ES-I3 (cell line): ENCODE measurements around the gene WDR17.

Source experiments
- H3K36me3 ChIP-seq: 2 replicates; pipeline ENCODE4 v1.6.1; 2013; ENCODE audit warnings: mild to moderate bottlenecking, low read length, control low read depth, moderate library complexity; ENCODE audit not compliant: insufficient read depth
- H3K4me1 ChIP-seq: 2 replicates; pipeline ENCODE4 v1.6.1; 2013; ENCODE audit warnings: mild to moderate bottlenecking, control low read depth, low read length; ENCODE audit not compliant: insufficient read depth
- H3K9ac ChIP-seq: 2 replicates; pipeline ENCODE4 v1.6.1; 2013; ENCODE audit warnings: low read depth, mild to moderate bottlenecking, low read length, moderate library complexity
- H3K9me3 ChIP-seq: 2 replicates; pipeline ENCODE4 v1.6.1; 2013; ENCODE audit warnings: mild to moderate bottlenecking, low read length, moderate library complexity; ENCODE audit not compliant: control insufficient read depth, insufficient read depth

Gene WDR17

GRCh38 chr4:176065435-176066291 is at the start of gene WDR17:
Gene WDR17, plus strand, starts transcription at chr4:176065841. Its CDS starts 45,740 bp downstream, at chr4:176111581.
- no peaks in the 10 kb centered on the region; the same call in 1 of the 2 replicates for H3K9me3 ChIP-seq
- H3K4me1 ChIP-seq: no peaks in the 10 kb centered on the region
- H3K9ac ChIP-seq: peak within 1 kb of the TSS; percentile 32; the same call in 1 of the 2 replicates
- no peaks in the 10 kb centered on the region for H3K36me3 ChIP-seq

DNA sequence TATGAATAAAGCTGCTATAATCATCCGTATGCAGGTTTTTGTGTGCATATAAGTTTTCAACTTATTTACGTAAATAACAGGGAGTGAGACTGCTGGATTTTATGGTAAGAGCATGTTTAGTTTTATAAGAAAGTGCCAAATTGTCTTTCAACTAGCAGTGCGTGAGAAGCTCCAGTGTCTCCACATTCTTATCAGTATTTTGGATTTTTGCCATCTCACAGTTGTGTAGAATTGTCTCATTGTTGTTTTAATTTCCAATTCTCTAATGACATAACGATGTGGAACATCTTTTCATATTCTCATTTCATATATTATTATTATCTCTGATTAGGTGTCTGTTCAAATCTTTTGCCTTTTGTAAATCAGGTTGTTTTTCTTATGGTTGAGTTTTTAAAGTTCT is 49.0 kb upstream of the WDR17 start:
- Histone ChIP-seq H3K9me3 (no peaks in the 10 kb centered on the region), H3K36me3 (no peaks in the 10 kb centered on the region), H3K4me1 (0 out of 2 replicates have a peak, but pooled peaks cover 3% of the 10 kb centered on the region), H3K9ac (no peak overlapping the region)

- Histone ChIP-seq H3K9ac (no peak overlapping the region), H3K9me3 (no peaks in the 10 kb centered on the region), H3K4me1 (no peaks in the 10 kb centered on the region), H3K36me3 (no peaks in the 10 kb centered on the region)
Observed at GRCh38 chr4:176020481-176021085, 45.1 kb upstream of the WDR17 start.

- no peaks in the 10 kb centered on the region for H3K4me1 ChIP-seq
- no peak overlapping the region for H3K9ac ChIP-seq
- no peaks in the 10 kb centered on the region for H3K9me3 ChIP-seq
- no peaks in the 10 kb centered on the region for H3K36me3 ChIP-seq
Observed at GRCh38 chr4:176030391-176030790, 35.2 kb upstream of the WDR17 start.

GRCh38 chr4:176031922-176032321 is 33.7 kb upstream of the WDR17 start:
- H3K9ac ChIP-seq: no peak overlapping the region
- no peaks in the 10 kb centered on the region for H3K36me3 ChIP-seq
- H3K4me1 ChIP-seq: no peaks in the 10 kb centered on the region

DNA sequence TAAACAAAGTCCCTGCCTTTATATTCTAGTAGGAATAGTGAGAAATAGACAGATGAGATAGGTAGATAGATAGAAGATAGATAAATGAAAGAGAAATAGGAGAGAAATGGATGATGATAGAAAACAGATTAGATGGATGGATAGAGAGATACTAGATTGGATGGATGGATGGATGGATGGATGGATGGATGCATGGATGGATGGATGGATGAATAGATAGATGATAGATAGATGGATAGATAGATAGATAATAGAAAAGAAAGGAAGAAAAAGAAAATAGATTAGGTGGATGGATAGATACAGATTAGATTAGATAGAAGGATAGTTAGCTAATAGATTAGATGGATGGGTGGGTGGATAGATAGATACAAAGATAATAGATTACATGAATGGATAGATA is 33.2 kb upstream of the WDR17 start:
- H3K36me3 ChIP-seq: no peaks in the 10 kb centered on the region
- H3K4me1 ChIP-seq: no peaks in the 10 kb centered on the region
- H3K9ac ChIP-seq: no peak overlapping the region
- H3K9me3 ChIP-seq: no peaks in the 10 kb centered on the region

More at GRCh38 chr4:176031922-176032321, 33.7 kb upstream of the WDR17 start:
- H3K9me3 ChIP-seq: no peaks in the 10 kb centered on the region

DNA sequence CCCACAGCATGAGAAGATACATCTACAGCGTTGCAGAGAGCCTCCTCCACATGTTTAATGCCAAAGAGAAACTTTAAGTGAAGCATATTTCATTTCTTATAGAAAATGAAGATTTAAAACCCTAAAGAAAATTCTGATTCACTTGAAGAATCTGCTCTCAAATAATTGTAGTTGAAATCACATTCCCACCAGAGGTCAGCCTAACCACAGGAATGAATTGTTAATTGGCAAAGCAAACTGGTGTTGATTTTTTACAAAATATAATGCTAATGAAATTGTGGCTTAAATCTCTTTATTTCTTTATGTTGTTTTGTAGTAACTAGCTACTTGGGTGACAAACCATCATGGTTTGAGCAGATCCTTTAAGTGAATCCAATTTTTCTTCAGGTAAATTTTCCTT is 31.1 kb upstream of the WDR17 start:
- H3K36me3 ChIP-seq: no peaks in the 10 kb centered on the region

GRCh38 chr4:176034936-176035335 is 30.7 kb upstream of the WDR17 start:
- Histone ChIP-seq H3K4me1 (no peaks in the 10 kb centered on the region), H3K36me3 (no peaks in the 10 kb centered on the region), H3K9ac (no peak overlapping the region), H3K9me3 (no peaks in the 10 kb centered on the region)

More for the DNA sequence above, 31.1 kb upstream of the WDR17 start:
- Histone ChIP-seq H3K9ac (no peak overlapping the region), H3K9me3 (no peaks in the 10 kb centered on the region), H3K4me1 (no peaks in the 10 kb centered on the region)

- Histone ChIP-seq H3K9me3 (no peaks in the 10 kb centered on the region), H3K36me3 (no peaks in the 10 kb centered on the region), H3K9ac (no peak overlapping the region), H3K4me1 (no peaks in the 10 kb centered on the region)
Observed at GRCh38 chr4:176036585-176037205, 28.9 kb upstream of the WDR17 start.

GRCh38 chr4:176038789-176039188 is 26.9 kb upstream of the WDR17 start:
- H3K9ac ChIP-seq: no peak overlapping the region
- no peaks in the 10 kb centered on the region for H3K9me3 ChIP-seq
- H3K36me3 ChIP-seq: no peaks in the 10 kb centered on the region
- no peaks in the 10 kb centered on the region for H3K4me1 ChIP-seq

DNA sequence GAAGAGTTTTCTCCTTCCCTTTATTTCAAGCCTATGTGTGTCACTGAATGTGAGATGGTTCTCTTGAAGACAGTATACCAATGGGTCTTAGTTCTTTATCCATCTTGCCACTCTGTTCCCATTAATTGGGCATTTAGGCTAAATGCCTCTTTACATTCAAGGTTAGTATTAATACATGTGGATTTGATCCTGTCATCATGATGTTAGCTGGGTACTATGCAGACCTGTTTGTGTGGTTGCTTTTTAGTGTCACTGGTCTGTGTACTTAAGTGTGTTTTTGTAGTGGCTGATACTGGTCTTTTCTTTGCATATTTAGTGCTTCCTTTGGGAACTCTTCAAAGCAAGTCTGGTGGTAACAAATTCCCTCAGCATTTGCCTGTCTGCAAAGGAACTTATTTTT is 23.4 kb upstream of the WDR17 start:
- no peak overlapping the region for H3K9ac ChIP-seq
- H3K9me3 ChIP-seq: no peaks in the 10 kb centered on the region
- H3K36me3 ChIP-seq: no peaks in the 10 kb centered on the region
- H3K4me1 ChIP-seq: no peaks in the 10 kb centered on the region

DNA sequence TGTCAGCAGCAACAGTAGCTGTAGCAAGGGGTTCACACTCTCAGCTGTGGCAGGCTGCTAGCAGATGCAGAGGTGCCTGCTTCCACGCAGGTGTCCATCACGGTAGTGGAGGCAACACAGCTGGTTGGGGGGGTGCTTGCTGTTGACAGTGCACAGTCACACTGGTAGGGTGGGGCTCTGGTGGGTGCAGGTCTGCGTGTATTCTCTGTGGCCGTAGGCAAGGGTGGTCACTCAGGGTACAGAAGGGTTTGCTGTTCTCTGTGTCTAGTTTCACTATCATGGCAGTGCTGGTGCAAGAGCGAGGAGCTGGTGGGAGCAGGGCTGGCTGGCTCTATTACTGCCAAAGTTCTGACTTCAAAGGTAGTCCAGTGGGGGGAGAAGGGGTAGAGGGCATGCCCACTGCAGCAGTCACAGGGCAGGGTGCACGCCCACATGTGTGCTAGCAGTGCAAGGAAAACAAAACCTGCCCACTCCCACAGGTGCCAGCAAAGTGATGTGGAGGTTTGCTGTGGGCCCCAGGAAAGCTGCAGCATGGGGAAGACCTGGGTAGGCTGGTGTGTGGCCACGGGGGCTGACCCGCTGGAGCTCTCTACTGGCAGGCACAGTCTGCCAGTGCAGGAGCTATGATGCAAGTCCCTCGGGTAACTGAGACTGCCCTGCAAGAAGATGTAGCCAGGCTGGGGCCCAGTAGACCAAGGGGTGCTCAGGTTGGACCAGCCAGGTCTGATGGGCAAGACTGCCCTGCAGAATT is 21.6 kb upstream of the WDR17 start:
- H3K36me3 ChIP-seq: no peaks in the 10 kb centered on the region
- no peak overlapping the region for H3K9ac ChIP-seq
- H3K4me1 ChIP-seq: no peaks in the 10 kb centered on the region
- no peaks in the 10 kb centered on the region for H3K9me3 ChIP-seq

- Histone ChIP-seq H3K9ac (no peak overlapping the region), H3K9me3 (no peaks in the 10 kb centered on the region), H3K36me3 (no peaks in the 10 kb centered on the region), H3K4me1 (no peaks in the 10 kb centered on the region)
Observed at GRCh38 chr4:176044589-176044951, 21.1 kb upstream of the WDR17 start.

- Histone ChIP-seq H3K9ac (no peak overlapping the region), H3K9me3 (no peaks in the 10 kb centered on the region), H3K4me1 (no peaks in the 10 kb centered on the region), H3K36me3 (no peaks in the 10 kb centered on the region)
Observed at GRCh38 chr4:176048631-176049030, 17.0 kb upstream of the WDR17 start.
